Epithelial cell of esophagus (primary cell): Measurements from ENCODE around the gene PIP4K2C.

ENCODE experiments used
- DNase-seq: peaks from one replicate; pipeline ENCODE4 v3.0.0; 2010; ENCODE audit warnings: low read depth
- H3K4me3 ChIP-seq: 2 replicates; pipeline ENCODE4 v1.5.1; 2011; ENCODE audit warnings: mild to moderate bottlenecking, low read length, control low read depth
- TF ChIP-seq, protein P1 (sequence below): IDR thresholded peaks from 2 replicates; pipeline ENCODE4 v1.5.1; 2011; ENCODE audit warnings: low read depth, mild to moderate bottlenecking, low read length, control low read depth, inconsistent platforms; ENCODE audit not compliant: insufficient read depth; ENCODE audit errors: missing control alignments

PIP4K2C gene

DNA sequence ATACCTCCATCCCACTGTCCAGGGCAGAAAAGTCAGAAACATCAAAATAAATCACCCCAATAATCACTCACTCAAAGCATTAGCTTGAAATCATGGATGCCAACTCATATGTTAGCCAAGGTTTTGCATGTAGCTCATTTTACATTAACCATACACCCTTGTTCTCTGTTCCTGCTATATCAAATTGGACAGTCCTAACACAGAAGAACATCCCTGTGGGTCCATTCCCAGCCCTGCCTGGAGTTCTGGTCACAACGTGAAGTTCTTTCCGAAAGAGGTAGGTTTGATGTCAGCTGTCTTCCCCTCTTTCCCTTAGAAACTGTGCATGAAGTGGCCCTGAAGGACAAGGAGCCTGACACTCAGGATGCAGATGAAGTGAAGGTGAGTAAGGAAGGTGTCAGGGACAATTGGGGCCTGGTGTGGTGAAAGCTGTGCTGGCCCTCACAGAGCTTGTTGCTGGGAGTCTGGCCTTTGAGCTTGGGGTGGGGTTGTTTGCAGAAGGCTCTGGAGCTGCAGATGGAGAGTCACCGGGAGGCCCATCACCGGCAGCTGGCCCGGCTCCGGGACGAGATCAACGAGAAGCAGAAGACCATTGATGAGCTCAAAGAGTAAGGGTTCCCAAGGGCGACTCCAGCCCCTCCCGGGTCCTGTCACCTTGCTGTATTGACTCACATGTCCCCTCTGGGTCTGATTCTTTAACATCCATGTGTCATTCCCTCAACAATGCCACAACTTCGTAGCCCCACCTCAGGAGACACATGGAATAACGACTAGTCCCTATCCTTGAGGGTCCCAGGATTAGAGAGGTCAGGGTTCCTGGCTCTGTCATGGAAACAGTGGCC is 15.0 kb upstream of the PIP4K2C start:
- TF ChIP-seq, protein P1, sequence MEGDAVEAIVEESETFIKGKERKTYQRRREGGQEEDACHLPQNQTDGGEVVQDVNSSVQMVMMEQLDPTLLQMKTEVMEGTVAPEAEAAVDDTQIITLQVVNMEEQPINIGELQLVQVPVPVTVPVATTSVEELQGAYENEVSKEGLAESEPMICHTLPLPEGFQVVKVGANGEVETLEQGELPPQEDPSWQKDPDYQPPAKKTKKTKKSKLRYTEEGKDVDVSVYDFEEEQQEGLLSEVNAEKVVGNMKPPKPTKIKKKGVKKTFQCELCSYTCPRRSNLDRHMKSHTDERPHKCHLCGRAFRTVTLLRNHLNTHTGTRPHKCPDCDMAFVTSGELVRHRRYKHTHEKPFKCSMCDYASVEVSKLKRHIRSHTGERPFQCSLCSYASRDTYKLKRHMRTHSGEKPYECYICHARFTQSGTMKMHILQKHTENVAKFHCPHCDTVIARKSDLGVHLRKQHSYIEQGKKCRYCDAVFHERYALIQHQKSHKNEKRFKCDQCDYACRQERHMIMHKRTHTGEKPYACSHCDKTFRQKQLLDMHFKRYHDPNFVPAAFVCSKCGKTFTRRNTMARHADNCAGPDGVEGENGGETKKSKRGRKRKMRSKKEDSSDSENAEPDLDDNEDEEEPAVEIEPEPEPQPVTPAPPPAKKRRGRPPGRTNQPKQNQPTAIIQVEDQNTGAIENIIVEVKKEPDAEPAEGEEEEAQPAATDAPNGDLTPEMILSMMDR, result no peak
- H3K4me3 ChIP-seq, result no peak overlapping the region
- no peak for DNase-seq

- TF ChIP-seq, protein P1, result no peak
- no peak overlapping the region for H3K4me3 ChIP-seq
- peak; percentile 57 for DNase-seq
Observed at GRCh38 chr12:57576613-57577160, 14.3 kb upstream of the PIP4K2C start.

- no peak overlapping the region for H3K4me3 ChIP-seq
- DNase-seq, result no peak
- TF ChIP-seq, protein P1, result no peak
Observed at GRCh38 chr12:57577981-57578758, 12.8 kb upstream of the PIP4K2C start.

DNA sequence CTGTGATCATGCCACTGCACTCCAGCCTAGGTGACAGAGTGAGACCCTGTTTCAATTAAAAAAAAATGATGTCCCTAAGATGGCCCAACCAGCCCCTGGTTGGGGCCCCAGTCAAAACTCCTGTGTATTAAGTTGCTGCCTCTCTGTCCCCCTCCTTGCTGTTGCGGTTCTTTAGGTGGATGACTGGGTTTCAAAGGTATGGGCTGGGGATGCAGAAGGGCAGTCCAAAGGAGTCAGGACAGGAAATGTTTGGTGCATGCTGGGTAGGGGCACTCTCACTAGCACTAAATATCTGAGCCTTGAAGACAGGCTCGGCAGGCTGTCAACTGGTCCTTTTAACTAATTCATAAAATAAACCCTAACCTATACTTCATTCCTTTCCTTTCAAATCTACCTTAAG is 12.0 kb upstream of the PIP4K2C start:
- TF ChIP-seq, protein P1, result no peak
- no peak for DNase-seq
- H3K4me3 ChIP-seq, result no peak overlapping the region

GRCh38 chr12:57579677-57580465 is 11.1 kb upstream of the PIP4K2C start:
- TF ChIP-seq, protein P1, result no peak
- DNase-seq, result no peak
- H3K4me3 ChIP-seq, result no peak overlapping the region

DNA sequence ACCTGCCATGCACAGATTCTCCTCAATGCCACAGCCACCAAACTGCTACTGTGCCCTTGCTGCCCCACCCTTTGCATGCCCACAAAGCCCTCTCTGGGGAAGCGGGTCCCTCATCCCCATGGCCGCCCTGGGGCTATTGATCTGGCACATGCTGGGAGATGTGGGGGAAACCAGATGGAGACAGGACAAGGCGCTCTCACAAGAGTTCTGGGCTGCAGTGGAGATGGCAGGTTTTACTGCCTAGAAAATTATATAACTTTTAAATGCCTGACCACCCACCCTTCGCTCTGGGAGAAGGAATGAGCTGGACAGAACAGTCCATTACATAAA is 10.6 kb upstream of the PIP4K2C start:
- DNase-seq, result no peak
- H3K4me3 ChIP-seq, result no peak overlapping the region
- TF ChIP-seq, protein P1, result no peak
